ENCODE measurements around the gene FOXN3. TPM values are rescaled to one million over a fixed set of nuclear protein-coding genes. Genes with fewer than 3 reads are reported as not detected.

The FOXN3 gene
- polyA plus RNA-seq, 1 of the 3 experiments (the other 2 are of a cell fraction): 9.8 TPM

DNA sequence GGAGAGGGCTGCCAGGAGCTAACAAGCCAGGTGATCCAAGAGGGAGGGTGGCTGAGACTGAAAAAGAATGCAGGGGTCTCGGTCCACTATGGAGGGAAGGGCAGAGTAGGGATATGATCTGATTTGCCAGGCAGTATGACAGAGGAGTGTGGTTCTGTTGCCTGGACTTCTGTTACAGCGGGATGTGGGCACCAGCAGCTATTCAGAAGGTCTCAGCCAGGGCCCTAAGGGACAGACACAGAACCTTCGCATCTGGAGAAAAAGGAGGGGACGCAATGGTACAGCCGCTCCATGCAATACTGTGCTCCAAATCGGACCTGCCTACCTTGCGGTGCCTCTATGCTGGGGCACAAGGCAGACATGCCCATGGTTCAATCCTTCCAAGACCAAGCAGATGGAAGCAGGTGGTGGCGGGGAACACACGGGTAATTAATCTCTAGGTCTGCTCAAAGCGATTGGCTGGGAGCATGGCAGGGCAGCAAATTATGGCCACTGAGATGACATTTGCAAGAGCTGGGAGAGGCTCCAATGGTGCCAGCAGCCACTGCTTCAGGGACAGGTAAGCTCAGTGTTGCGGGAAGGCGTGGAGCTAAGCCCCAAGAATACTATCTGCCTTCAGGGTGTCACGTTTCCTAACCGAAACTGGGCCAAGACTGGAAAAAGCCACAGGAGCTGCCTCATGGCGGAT, 185.5 kb downstream of the FOXN3 start:
- H3K4me1 ChIP-seq (ENCODE audit: control insufficient read depth in 1 of 2, insufficient read depth in 2 of 2, low read depth in 1 of 2, low read length in 1 of 2): peaks cover 0 to 16% of the 10 kb centered on the region in 2 experiments; a peak in 1 of 4 replicates
- POLR2A ChIA-PET: interaction anchor here (0.8 to 1.0 kb wide), 2 partner anchors 19 to 123 kb away, joined by 3 read pairs; no protein-coding TSS in a partner anchor
- H3K27ac ChIP-seq (ENCODE audit: low read depth in 2 of 2, low read length in 1 of 2): no peak overlapping the region; a peak in 1 of 4 replicates
- TF ChIP-seq, protein P1, sequence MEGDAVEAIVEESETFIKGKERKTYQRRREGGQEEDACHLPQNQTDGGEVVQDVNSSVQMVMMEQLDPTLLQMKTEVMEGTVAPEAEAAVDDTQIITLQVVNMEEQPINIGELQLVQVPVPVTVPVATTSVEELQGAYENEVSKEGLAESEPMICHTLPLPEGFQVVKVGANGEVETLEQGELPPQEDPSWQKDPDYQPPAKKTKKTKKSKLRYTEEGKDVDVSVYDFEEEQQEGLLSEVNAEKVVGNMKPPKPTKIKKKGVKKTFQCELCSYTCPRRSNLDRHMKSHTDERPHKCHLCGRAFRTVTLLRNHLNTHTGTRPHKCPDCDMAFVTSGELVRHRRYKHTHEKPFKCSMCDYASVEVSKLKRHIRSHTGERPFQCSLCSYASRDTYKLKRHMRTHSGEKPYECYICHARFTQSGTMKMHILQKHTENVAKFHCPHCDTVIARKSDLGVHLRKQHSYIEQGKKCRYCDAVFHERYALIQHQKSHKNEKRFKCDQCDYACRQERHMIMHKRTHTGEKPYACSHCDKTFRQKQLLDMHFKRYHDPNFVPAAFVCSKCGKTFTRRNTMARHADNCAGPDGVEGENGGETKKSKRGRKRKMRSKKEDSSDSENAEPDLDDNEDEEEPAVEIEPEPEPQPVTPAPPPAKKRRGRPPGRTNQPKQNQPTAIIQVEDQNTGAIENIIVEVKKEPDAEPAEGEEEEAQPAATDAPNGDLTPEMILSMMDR (IDR thresholded peaks at IDR 0.05): no peak
- no peak for TF ChIP-seq RCOR1 (IDR thresholded peaks at IDR 0.05; ENCODE audit: low read length)
- TF ChIP-seq TEAD4 (IDR thresholded peaks at IDR 0.05; ENCODE audit: borderline replicate concordance, insufficient read depth): no peak
- TF ChIP-seq, protein P2, sequence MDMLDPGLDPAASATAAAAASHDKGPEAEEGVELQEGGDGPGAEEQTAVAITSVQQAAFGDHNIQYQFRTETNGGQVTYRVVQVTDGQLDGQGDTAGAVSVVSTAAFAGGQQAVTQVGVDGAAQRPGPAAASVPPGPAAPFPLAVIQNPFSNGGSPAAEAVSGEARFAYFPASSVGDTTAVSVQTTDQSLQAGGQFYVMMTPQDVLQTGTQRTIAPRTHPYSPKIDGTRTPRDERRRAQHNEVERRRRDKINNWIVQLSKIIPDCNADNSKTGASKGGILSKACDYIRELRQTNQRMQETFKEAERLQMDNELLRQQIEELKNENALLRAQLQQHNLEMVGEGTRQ (IDR thresholded peaks at IDR 0.05; ENCODE audit: borderline replicate concordance, low read depth, low read length): no peak
- no peak for TF ChIP-seq MEF2A (IDR thresholded peaks at IDR 0.05; ENCODE audit: borderline replicate concordance, low read depth)
- TF ChIP-seq GATA2 (CRISPR knock-in tag; IDR thresholded peaks at IDR 0.05): no peak
- no peak for TF ChIP-seq RXRA (IDR thresholded peaks at IDR 0.05; ENCODE audit: borderline replicate concordance, low read depth)
- TF ChIP-seq RAD21 (IDR thresholded peaks at IDR 0.05; ENCODE audit: low read length): no peak
- TF ChIP-seq GABPA (IDR thresholded peaks at IDR 0.05; ENCODE audit: low read depth): no peak
- TF ChIP-seq, protein P3, sequence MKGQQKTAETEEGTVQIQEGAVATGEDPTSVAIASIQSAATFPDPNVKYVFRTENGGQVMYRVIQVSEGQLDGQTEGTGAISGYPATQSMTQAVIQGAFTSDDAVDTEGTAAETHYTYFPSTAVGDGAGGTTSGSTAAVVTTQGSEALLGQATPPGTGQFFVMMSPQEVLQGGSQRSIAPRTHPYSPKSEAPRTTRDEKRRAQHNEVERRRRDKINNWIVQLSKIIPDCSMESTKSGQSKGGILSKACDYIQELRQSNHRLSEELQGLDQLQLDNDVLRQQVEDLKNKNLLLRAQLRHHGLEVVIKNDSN (IDR thresholded peaks at IDR 0.05; ENCODE audit: borderline replicate concordance, low read depth): no peak
- H3K9me3 ChIP-seq: no peaks in the 10 kb centered on the region
- H3F3A ChIP-seq (replicated peaks; ENCODE audit: insufficient read depth): no peaks in the 10 kb centered on the region
- no peaks in the 10 kb centered on the region for H4K20me1 ChIP-seq (ENCODE audit: insufficient read depth)
- H3K79me2 ChIP-seq (ENCODE audit: insufficient read depth): no peaks in the 10 kb centered on the region; the same call in 1 of the 2 replicates
- no peaks in the 10 kb centered on the region for H3K27me3 ChIP-seq (ENCODE audit: insufficient read depth)
- no peak for DNase-seq
- no peaks in the 10 kb centered on the region for H3K36me3 ChIP-seq (replicated peaks in 1 of 2; ENCODE audit: control insufficient read depth in 1 of 2, insufficient read depth in 2 of 2, low read length in 1 of 2)
- CTCF ChIA-PET: no interaction called here
- no peak overlapping the region for H3K9ac ChIP-seq
- 95% methylated on average over 8 of the region's 15 CpGs for WGBS (ENCODE audit: low lambda C conversion rate)
- H2AFZ ChIP-seq (ENCODE audit: low read depth): no peak overlapping the region
- no peak overlapping the region for H3K4me2 ChIP-seq
- H3K4me3 ChIP-seq (ENCODE audit: low read depth in 2 of 2, low read length in 1 of 2): no peak overlapping the region
- no peaks in the 10 kb centered on the region for H3K9me2 ChIP-seq

DNA sequence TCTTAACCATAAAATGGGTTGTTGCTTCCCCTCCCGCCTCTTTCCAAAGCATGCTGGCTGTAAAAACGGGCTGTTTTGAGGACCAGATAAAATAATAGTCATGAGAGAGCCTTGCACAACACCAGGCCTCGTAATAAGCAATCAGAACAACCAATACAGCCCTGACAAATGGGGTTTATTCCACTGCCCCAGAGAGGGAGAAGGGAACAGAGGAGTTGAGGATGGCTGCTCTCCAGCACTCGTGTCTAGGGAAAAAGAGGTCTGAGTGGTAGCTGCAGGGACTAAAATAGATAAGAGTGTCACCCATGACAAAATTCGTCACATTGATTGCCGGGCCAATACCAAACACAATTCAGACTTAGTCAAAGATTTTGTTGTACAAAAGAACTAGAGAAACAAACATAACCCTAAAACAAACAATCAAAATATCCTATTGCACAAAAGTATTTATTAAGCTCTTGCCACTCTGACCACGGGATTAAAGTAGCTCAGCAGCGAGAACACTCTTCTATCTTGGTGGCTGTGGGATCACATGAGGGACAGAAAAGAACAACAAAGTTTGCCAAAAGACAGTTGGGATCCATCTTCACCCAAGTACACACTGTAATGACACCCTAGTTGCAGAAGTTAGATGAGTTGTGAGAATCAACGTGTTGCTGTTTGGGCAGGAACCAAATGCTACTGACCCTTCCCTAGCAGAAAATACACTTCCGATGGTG, 188.0 kb downstream of the FOXN3 start:
- ChIA-PET CTCF (interaction anchor here (2.7 kb wide), 1 partner anchor 14 kb away, joined by 8 read pairs; no protein-coding TSS in a partner anchor), POLR2A (no interaction called here)
- Histone ChIP-seq H3K36me3 (replicated peaks in 1 of 2; ENCODE audit: control insufficient read depth in 1 of 2, insufficient read depth in 2 of 2, low read length in 1 of 2) (no peaks in the 10 kb centered on the region), H3K4me1 (ENCODE audit: control insufficient read depth in 1 of 2, insufficient read depth in 2 of 2, low read depth in 1 of 2, low read length in 1 of 2) (peaks cover 0 to 15% of the 10 kb centered on the region in 2 experiments; a peak in 1 of 4 replicates), H2AFZ (ENCODE audit: low read depth) (no peak overlapping the region), H3K4me3 (ENCODE audit: low read depth in 2 of 2, low read length in 1 of 2) (no peak overlapping the region), H3K27me3 (ENCODE audit: insufficient read depth) (no peaks in the 10 kb centered on the region), H3F3A (replicated peaks; ENCODE audit: insufficient read depth) (no peaks in the 10 kb centered on the region), H4K20me1 (ENCODE audit: insufficient read depth) (no peaks in the 10 kb centered on the region), H3K9me2 (no peaks in the 10 kb centered on the region), H3K9ac (no peak overlapping the region), H3K9me3 (no peaks in the 10 kb centered on the region), H3K4me2 (no peak overlapping the region), H3K27ac (ENCODE audit: low read depth in 2 of 2, low read length in 1 of 2) (no peak overlapping the region; a peak in 1 of 4 replicates), H3K79me2 (ENCODE audit: insufficient read depth) (no peaks in the 10 kb centered on the region; the same call in 1 of the 2 replicates)
- WGBS (ENCODE audit: low lambda C conversion rate): 80% methylated on average over 10 of the region's 10 CpGs
- TF ChIP-seq, protein P4, sequence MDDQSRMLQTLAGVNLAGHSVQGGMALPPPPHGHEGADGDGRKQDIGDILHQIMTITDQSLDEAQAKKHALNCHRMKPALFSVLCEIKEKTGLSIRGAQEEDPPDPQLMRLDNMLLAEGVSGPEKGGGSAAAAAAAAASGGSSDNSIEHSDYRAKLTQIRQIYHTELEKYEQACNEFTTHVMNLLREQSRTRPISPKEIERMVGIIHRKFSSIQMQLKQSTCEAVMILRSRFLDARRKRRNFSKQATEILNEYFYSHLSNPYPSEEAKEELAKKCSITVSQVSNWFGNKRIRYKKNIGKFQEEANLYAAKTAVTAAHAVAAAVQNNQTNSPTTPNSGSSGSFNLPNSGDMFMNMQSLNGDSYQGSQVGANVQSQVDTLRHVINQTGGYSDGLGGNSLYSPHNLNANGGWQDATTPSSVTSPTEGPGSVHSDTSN (IDR thresholded peaks at IDR 0.05): no peak
- DNase-seq: no peak

Measured in SK-N-SH (cell line).